T-helper 2 cell treated with Interferon-gamma antibody and Interleukin-4, amounts not matched to agents 100 ng/mL and 5 ng/mL, for 36 hours (primary cell): ENCODE data around the gene TEX44. TPM values are rescaled to one million over a fixed set of nuclear protein-coding genes. Genes with fewer than 3 reads are reported as not detected.

Experiments
- intact Hi-C: fragments of 100-400 bp; cut with micrococcal nuclease; formaldehyde crosslinking; loops from one replicate; pipeline ENCODE4 v1.15.1; 2023
- total RNA-seq: library from RNA; stranded (reverse); gene quantifications from 2 replicates; pipeline ENCODE4 v1.2.3, GENCODE V29; 2022

The TEX44 gene
- total RNA-seq, 1 donor from 2014 or later = not detected

DNA sequence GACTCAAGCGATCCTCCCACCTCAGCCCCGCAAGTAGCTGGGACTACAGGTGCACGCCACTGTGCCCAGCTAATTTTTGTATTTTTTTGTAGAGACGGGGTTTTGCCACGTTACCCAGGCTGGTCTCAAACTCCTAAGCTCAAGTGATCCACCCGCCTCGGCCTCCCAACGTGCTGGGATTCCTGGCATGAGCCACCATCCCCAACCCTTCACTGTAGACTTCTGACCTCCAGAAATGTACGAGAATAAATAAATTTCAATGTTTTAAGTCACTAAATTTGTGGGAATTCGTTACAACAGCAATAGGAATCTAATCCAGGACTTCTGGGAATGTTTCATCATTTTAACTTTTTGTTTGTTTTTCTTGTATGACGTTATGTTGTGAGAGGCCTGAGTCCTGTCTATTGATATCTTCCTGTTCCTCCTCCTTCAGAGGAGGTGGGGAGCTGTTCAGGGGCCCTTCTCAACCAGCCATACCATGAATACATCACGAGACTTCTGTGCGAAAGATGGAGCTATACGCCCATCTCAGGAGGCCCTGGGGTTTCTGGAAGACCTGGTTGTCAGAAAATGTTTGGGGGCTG, 40.0 kb downstream of the TEX44 start:
- intact Hi-C loops = no loop called here

DNA sequence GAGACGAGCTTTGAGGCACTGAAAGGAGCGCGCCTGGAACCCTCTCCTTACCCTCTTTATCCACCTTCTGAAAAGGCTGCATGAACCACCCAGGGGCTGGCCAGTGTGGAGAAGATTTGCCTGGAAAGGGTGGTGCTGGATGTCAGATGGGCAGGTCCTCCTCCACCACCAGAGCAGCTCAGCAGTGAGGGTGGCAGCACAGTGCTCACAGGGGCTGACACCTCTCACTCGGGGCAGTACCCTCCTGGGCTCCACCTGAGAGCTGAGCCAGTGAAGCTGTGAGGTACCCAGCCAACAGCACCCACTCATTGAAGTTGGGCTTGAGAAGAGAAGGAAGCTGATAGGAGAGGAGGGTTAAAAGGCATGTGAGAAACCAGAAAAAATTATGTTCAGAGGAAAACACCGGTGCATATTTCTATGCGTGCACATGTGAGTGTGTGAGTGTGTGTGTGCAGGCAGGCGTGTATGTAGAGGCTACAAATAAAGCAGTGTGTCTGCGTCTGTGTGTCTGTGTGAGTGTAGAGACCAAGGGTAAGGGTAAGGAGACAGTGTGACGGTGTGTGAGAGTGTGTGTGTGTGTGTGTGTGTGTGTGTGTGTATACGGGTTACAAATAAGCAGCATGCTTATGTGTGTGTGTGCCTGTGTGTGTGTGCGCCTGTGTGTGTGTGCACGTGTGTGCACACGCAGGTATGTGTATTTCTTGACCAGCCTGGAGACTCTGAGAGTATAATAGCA, 40.7 kb downstream of the TEX44 start:
- intact Hi-C loops = no loop called here

DNA sequence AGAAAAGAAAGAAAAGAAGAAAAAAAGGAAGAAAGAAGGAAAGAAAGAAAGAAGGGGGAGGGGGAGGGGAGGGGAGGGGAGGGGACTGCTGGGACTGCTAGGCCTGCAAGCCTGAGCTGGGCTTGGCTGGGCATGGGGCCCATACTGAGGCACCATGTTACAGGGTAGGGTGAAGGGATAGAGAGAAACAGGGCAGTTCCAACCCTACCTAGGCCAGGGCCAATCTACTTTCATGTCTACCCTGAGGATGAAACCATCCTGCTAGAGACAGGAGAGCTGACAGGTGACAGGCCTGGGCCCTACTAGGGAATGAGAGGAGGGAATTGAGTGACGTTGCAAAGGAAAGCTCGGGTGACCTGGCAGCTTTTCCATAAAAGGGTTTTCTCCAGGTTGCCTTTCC, 41.7 kb downstream of the TEX44 start:
- intact Hi-C loops = no loop called here

DNA sequence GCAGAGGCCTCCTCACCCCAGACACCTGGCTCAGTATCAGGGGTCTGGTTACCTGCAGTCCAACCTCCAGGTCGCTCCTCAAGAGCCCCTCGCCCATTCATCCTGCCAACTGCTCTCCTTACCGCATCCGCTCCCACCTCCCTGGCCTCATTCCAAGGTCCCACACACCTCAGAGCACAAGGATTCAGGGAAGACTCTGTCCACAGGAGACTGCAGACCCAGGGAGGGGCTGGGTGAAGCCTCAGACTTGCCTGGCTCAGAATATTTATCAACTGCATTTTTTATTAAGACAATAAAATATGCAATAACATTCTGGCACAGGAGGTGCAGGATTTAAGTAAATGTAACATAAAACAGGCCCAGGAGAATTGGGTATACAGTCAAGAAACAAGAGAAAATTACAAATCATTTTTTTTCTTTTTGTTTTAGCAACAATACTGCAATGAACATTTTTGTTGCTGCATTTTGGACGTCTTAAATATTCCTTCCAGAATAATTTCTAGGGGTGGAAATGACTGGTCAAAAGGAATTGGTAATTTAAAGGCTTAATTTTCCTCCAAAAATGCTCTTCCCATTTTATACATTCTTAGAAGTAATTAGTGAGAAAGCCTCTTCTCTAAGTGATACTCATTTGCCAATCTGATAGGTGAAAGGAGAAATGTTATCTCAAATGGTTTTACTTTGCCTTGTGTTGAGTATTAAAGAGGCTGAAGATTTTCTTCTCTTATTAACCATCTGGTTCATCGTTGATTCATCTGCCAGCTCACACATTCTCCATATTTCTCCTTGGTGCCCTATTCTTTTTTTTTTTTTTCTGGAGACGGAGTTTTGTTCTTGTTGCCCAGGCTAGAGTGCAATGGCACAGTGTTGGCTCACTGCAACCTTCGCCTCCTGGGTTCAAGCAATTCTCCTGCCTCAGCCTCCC, 42.5 kb downstream of the TEX44 start:
- intact Hi-C loops = no loop called here

DNA sequence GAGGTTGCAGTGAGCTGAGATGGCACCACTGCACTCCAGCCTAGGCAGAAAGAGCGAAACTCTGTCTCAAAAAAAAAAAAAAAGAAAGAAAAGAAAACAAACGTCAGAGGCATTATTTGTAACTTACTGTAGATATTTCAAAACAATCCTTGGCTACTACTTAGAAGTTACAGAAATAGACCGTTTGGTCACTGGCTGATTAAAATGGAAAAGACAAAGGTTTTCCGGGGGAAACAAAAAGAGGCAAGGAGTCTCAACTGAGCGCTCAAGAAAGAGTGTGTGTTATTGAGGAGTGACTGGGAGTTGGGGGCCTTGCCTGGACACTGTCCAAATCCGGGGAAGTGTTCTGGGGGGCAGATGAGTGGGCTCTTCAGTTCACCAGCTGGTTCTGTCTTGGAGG, 47.6 kb downstream of the TEX44 start:
- intact Hi-C loops = no loop called here

DNA sequence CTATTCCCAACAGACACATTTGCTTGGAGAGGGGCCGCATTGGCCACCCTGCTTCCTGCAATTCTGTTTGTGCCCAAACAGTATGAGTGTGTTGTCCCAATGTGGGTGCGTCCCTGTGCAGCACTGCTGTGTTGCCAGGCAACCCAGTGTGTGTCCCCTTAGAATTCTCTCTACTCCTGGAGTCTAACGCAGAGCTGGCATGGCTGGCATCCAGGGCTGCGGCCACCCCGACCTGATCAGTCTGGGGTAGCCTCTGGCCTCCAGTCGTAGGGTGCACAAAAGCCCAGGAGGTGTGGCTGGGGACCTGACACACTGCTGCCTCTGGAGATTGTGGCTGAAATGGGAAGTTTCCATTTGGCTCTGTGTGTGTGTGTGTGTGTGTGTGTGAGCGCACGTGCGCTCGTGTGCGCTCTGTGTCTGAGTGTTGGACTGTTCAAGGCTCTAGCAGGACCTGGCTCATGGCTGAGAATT, 48.0 kb downstream of the TEX44 start:
- intact Hi-C loops = no loop called here

DNA sequence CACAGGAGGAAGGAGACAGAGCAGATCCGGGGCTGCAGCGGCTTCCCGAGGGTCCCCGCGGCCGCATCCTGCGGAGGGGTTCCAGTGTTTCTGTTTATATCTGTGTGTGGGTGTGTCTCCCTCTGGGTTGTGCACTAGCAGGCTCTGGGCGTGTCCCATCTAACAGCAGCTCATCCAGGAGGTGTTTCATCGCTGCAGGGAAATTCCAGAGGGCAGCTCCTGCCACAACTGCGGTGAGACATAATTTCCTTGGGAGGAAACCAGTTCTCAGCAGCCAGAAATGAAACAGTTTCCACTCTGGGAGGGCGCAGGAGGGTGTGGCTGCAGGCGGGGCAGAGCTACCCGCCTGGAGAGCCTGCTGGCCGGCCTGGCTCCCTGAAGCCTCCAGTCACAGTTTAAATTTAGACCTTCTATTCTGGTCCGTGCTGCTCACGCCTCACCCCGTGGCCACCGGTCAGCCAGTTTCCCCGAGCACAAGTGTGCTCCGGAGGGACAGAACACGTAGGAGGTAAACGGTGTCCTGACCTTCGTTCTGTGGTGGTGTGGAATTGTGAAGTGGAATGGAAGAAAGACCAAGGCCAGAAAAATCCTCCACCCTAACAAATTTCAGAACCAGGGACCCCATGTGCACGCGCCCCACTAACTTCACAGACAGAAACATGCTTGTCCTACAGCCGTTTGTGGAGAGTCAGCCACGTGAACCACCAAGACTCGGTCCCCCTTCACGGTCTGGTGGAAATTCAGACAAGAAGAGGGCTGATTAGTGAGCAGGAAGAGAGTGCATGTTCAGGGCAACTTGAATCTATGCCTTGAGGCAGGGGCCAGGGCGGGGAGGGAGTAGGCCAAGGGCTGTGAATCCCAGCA, 50.2 kb downstream of the TEX44 start:
- intact Hi-C loops = loop anchor here (1.0 to 2.0 kb wide), 2 partner anchors 20 to 30 kb away; no protein-coding TSS in a partner anchor

DNA sequence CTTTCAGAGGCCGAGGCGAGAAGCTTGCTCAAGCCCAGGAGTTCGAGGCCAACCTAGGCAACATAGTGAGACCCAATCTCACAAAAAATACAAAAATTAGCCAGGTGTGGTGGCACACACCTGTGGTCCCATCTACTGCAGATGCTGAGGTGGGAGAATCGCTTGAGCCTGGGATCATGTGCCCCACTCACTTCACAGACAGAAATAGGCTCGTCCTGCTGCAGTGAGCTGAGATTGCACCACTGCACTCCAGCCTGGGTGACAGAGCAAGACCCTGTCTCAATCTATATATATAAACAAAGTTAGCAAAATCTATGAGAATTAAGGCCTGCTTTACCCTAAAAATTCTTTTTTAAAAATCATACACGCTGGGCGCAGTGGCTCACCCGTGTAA, 50.8 kb downstream of the TEX44 start:
- intact Hi-C loops = loop anchor here (2.0 kb wide), 1 partner anchor 19 kb away; no protein-coding TSS in a partner anchor

Other genes with a start within 250 kb of the TEX44 start
- not detected in 2 replicates for gene B3GNT7, start 197.2 kb upstream of the TEX44 start, total RNA-seq
- 814 and 850 TPM in 2 replicates for gene NCL, start 128.4 kb upstream of the TEX44 start, total RNA-seq
- 6.9 and 8.1 TPM in 2 replicates for gene NMUR1, start 62.4 kb upstream of the TEX44 start, total RNA-seq
- gene PTMA, start 115.7 kb downstream of the TEX44 start, total RNA-seq = 2,458 and 2,500 TPM in 2 replicates
- gene PDE6D, start 188.4 kb downstream of the TEX44 start, total RNA-seq = 34.6 and 34.8 TPM in 2 replicates
- 50.6 and 51.0 TPM in 2 replicates for gene COPS7B, start 193.6 kb downstream of the TEX44 start, total RNA-seq